Parathyroid adenoma (tissue), 2 donors: ENCODE results near the gene XYLB.

Experiments used
- H2AFZ ChIP-seq: fragments of 300-600 bp; sonication (generic); one replicate; pipeline ENCODE4 v1.7.0; 2017; ENCODE audit warnings: antibody characterized with exemption, mild to moderate bottlenecking
- H3K27ac ChIP-seq: fragments of 300-600 bp; sonication (generic); one replicate; pipeline ENCODE4 v1.7.0; 2017
- H3K27me3 ChIP-seq: fragments of 300-600 bp; sonication (generic); one replicate; pipeline ENCODE4 v1.7.0; 2017; ENCODE audit warnings: low read length; ENCODE audit not compliant: control insufficient read depth, insufficient read depth
- H3K36me3 ChIP-seq: fragments of 300-600 bp; sonication (generic); one replicate; pipeline ENCODE4 v1.7.0; 2017; ENCODE audit warnings: low read length; ENCODE audit not compliant: control insufficient read depth, insufficient read depth
- H3K4me1 ChIP-seq: fragments of 300-600 bp; sonication (generic); one replicate; pipeline ENCODE4 v1.7.0; 2017; ENCODE audit warnings: control low read depth
- H3K4me2 ChIP-seq: fragments of 300-600 bp; sonication (generic); one replicate; pipeline ENCODE4 v1.7.0; 2017; ENCODE audit warnings: low read length
- H3K4me3 ChIP-seq: fragments of 300-600 bp; sonication (generic); one replicate; pipeline ENCODE4 v1.7.0; 2017; ENCODE audit warnings: low read depth, low read length
- H3K79me2 ChIP-seq: fragments of 300-600 bp; sonication (generic); one replicate; pipeline ENCODE4 v1.7.0; 2017; ENCODE audit warnings: control low read depth
- H3K9ac ChIP-seq: fragments of 300-600 bp; sonication (generic); one replicate; pipeline ENCODE4 v1.7.0; 2017; ENCODE audit warnings: mild to moderate bottlenecking
- H3K9me3 ChIP-seq: fragments of 300-600 bp; sonication (generic); one replicate; pipeline ENCODE4 v1.7.0; 2017; ENCODE audit warnings: low read length; ENCODE audit not compliant: control insufficient read depth
- CTCF ChIP-seq: fragments of 300-600 bp; sonication (generic); IDR thresholded peaks from one replicate; pipeline ENCODE4 v1.7.0; 2017; ENCODE audit warnings: antibody characterized with exemption, mild to moderate bottlenecking
- donor health status: primary hyperparathyroidism.

XYLB gene

DNA sequence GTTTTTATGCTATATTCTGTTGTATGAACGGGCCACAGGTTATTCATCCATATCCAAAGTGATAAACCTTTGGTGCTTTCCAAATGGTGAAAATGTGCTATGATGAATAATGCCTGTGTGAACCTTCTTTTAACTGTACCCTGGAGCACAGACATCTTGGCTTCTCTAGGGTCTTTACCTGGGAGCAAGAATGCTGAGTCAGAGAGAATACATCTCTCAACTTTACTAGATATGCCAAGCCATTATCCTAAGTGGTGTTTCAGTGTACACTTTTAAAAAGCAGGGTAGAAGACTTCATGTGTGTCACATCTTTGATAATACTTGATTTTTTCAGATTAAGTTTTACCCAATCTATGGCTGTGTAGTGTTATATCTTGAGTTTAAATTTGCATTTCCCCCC lies 23.5 kb upstream of the XYLB start:
- Histone ChIP-seq H3K36me3 (no peaks in the 10 kb centered on the region), H3K4me2 (no peak overlapping the region), H3K9ac (no peak overlapping the region), H3K27ac (no peak overlapping the region), H3K9me3 (no peaks in the 10 kb centered on the region), H3K4me1 (no peaks in the 10 kb centered on the region), H3K27me3 (no peaks in the 10 kb centered on the region), H3K79me2 (no peaks in the 10 kb centered on the region), H3K4me3 (no peak overlapping the region), H2AFZ (no peak overlapping the region)
- no peak for TF ChIP-seq CTCF

DNA sequence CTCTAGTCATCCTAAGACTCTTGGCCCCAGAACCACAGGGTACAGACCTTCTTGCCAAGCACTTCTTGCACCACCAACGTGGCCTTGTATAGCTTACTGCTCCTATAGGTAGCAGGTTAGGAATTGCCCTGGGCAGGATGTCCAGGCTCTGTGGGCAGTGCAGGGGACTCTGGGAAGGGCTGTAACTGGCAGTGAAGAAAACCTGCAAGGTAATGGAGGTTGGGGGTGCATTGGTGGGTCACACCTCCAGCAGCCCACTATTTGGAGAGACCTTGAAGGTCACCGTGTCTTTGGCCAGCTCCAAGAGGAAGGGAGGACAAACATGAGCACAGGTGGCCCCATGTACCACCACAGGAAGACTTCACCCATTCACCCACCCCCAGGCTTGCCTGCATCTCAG lies 21.3 kb upstream of the XYLB start:
- H3K79me2 ChIP-seq: no peaks in the 10 kb centered on the region
- no peak overlapping the region for H3K4me3 ChIP-seq
- H3K4me2 ChIP-seq: no peak overlapping the region
- H3K9ac ChIP-seq: no peak overlapping the region
- no peaks in the 10 kb centered on the region for H3K36me3 ChIP-seq
- H2AFZ ChIP-seq: no peak overlapping the region
- no peak for TF ChIP-seq CTCF
- H3K4me1 ChIP-seq: no peaks in the 10 kb centered on the region
- H3K27me3 ChIP-seq: no peaks in the 10 kb centered on the region
- H3K27ac ChIP-seq: no peak overlapping the region
- H3K9me3 ChIP-seq: no peaks in the 10 kb centered on the region

DNA sequence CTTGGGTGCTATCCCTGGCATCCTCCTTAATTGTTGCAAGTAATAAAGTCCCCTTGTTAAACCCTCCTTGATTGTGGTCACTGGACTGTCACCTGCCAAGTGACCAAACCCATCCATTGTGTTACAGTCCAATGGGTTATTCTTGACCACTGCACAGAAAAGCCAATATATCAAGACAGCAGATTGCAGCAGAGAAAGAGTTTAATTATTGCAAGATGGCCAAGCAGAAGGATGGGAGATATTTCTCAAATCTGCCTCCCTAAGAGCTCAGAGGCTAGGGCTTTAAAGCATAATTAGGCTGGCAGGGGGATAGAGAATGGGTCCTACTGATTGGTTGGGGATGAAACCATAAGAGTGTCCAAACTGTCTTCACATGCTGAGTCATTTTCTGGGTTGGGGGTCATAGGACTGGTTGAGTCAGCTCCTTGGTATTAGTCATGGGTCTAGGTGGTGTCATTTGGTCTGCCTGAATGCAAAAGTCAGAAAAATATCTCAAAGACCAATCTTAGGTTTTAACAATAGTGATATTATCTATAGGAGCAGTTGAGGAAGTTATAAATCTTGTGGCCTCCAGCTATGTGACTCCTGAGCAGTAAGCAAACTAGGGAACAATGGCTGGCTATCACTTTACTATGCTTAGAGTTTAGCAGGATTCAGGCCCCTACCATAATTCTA lies 19.1 kb upstream of the XYLB start:
- Histone ChIP-seq H3K4me2 (no peak overlapping the region), H3K79me2 (no peaks in the 10 kb centered on the region), H3K4me1 (no peaks in the 10 kb centered on the region), H3K36me3 (no peaks in the 10 kb centered on the region), H3K9me3 (no peaks in the 10 kb centered on the region), H3K4me3 (no peak overlapping the region), H3K27me3 (no peaks in the 10 kb centered on the region), H3K27ac (no peak overlapping the region), H3K9ac (no peak overlapping the region), H2AFZ (no peak overlapping the region)
- no peak for TF ChIP-seq CTCF

GRCh38 chr3:38331257-38332022 lies 15.1 kb upstream of the XYLB start:
- Histone ChIP-seq H3K4me3 (no peak overlapping the region), H3K4me2 (no peak overlapping the region), H3K27ac (no peak overlapping the region), H3K27me3 (no peaks in the 10 kb centered on the region), H3K4me1 (no peaks in the 10 kb centered on the region), H3K36me3 (no peaks in the 10 kb centered on the region), H3K9ac (no peak overlapping the region), H3K9me3 (no peaks in the 10 kb centered on the region), H3K79me2 (no peaks in the 10 kb centered on the region), H2AFZ (no peak overlapping the region)
- no peak for TF ChIP-seq CTCF

DNA sequence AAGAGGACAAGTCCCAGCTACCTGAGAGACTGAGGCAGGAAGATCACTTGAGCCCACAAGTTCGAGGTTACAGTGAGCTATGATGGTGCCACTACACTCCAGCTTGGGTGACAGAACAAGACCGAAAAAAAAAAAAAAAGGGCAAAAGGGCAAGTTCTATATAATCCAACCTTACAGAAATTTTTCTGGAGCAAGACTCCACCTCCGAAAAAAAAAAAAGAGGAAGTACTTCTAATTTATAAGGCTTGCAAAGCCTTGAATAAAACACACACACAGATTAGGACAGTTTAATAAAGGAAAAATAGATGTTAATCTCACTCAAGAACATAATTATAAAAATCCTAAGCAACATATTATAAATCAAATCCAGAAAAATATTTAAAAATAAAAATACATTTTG lies 14.4 kb upstream of the XYLB start:
- Histone ChIP-seq H3K79me2 (no peaks in the 10 kb centered on the region), H3K4me1 (no peaks in the 10 kb centered on the region), H3K9me3 (no peaks in the 10 kb centered on the region), H3K4me3 (no peak overlapping the region), H3K27me3 (no peaks in the 10 kb centered on the region), H2AFZ (no peak overlapping the region), H3K27ac (no peak overlapping the region), H3K9ac (no peak overlapping the region), H3K4me2 (no peak overlapping the region), H3K36me3 (no peaks in the 10 kb centered on the region)
- TF ChIP-seq CTCF: no peak
